ENCODE results near the gene FUBP3.

FUBP3 gene

GRCh38 chr9:130609163-130609562 is 29.8 kb downstream of the FUBP3 start:
- DNase-seq: no peak

GRCh38 chr9:130610862-130611707 is 31.7 kb downstream of the FUBP3 start:
- no peak for DNase-seq

- no peak for DNase-seq
Observed at GRCh38 chr9:130616451-130616850, 37.1 kb downstream of the FUBP3 start.

- no peak for DNase-seq
Observed at GRCh38 chr9:130623466-130623865, 44.1 kb downstream of the FUBP3 start.

DNA sequence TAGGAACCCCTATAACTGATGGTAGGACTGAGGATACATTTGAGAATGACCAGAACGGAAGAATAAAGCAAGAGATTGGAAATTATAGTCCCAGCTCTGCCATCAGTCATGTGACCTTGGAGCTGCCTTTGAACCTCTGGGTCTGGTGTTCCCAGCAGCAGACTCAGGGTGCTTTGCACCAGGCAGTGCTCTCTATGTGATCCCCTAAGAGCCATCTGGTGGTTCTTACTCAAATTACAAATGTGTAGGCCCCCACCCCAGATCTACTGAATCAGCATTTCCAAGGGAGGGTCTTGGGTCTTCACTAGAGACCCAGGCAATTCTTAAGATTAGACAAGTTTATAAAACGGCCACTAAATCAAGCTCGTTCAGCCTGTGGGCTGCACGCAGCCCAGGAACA is 44.8 kb downstream of the FUBP3 start:
- DNase-seq: no peak

- DNase-seq: no peak
Observed at GRCh38 chr9:130626249-130626996, 47.0 kb downstream of the FUBP3 start.

GRCh38 chr9:130627051-130627450 is 47.7 kb downstream of the FUBP3 start:
- no peak for DNase-seq

GRCh38 chr9:130627896-130628792 is 48.8 kb downstream of the FUBP3 start:
- no peak for DNase-seq

GRCh38 chr9:130629443-130630070 is 50.2 kb downstream of the FUBP3 start:
- DNase-seq: no peak

GRCh38 chr9:130630071-130630450 is 50.7 kb downstream of the FUBP3 start:
- DNase-seq: no peak

DNA sequence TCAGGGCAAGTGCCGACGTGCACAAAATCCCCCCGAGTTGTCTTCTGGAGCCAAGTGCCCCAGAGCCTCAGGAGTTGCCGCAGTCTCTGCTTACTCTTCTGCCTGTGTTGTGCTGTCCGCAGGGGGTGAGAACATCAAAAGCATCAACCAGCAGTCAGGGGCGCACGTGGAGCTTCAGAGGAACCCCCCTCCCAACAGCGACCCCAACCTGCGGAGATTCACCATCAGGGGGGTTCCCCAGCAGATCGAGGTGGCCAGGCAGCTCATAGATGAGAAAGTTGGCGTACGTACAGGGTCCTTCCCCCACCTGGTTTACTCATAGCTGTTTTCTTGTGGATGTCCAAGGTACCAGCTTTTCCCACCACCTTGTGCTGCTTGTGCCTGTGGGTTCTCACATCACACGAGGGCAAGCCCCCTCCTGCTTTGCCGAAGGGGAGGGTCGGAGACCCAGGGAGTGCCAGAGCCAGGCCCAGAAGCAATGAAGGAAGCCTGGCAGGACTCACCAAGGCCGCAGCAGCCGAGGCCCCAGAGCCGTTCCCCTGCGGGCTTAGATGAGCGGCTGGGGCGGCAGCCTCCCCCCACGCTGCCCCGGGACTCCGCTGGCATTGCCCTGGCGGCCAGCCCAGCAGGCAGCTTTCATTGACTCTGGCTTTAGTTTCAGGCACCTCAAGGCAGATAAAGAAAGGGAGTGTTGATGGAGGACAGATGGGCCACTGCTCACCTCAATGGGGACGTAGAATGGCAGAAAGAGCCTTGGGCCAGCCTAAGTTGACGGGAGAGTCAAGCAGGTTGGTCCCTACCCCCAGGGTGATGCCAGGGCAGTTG is 51.3 kb downstream of the FUBP3 start:
- no peak for DNase-seq

GRCh38 chr9:130631331-130632080 is 52.1 kb downstream of the FUBP3 start:
- DNase-seq: no peak

DNA sequence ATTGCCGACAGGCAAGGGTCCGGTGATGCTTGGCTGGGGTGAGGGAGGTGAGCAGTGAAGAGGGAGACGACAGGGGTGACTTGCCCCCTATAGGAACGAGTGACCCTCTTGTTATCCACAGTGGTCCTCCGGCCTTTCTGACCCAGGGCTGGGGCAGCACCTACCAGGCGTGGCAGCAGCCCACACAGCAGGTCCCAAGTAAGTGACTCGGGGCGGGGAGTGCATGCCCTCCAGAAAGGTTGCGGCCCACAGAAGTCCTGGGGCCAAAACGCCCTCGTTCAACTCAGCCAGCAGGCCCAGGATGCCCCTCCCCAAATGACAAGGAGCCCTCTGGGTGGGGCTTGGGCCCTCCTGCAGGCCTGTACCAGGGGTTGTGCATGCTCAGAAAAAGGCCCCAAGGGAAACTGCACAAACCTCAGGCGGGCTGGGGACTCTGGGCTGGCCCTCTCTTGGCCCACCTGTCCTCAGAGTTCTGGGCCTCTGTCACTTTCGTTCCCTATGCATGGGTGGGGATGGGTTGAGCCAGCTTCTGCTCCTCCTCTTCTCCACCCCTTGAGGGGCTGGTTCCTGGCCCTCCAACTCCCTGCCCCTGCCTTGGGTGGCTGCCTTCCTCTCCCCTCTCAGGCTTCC is 52.8 kb downstream of the FUBP3 start:
- DNase-seq: no peak

- no peak for DNase-seq
Observed at GRCh38 chr9:130632841-130633240, 53.5 kb downstream of the FUBP3 start.

DNA sequence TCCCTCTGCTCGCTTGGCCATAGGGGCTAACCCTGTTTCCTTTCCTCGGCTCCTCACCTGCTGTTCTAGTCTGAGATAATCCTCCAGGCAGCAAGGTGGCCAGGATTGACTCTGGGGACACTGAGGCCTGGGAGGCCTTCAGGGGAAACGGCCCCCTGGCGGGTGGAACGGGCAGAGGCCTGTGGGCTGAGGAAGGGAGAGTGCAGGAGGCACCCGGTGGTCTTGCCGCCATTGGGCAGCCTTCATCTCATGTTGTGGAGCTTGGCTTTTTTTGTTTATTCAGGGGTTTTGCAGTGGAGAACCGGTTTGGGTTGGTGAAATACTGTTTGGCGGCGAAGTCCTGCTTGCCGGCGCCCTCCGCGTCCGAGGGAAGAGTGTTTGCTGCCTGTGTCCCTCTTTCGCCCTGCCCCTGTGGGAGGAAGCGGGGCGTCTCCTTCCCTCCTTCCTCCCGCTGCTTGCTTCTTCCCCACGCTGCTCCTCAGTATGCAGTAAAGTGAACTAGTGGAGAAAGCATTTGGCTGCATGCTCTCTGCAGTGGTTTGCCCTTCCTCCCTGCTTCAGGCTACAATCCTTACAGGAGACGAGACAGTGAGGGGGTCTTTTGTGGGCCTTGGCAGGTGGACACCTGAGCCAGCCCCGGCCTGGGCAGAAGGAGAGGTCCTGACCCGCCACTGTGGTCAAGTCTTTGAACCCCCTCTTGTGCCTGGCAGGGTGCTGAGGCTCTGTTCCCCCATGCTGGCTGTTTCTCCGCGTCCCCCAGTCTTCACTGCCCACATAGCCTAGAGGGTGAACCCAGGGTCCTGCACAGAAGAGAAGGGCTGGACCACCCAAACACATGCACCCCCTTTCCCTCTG is 54.2 kb downstream of the FUBP3 start:
- DNase-seq: no peak

DNA sequence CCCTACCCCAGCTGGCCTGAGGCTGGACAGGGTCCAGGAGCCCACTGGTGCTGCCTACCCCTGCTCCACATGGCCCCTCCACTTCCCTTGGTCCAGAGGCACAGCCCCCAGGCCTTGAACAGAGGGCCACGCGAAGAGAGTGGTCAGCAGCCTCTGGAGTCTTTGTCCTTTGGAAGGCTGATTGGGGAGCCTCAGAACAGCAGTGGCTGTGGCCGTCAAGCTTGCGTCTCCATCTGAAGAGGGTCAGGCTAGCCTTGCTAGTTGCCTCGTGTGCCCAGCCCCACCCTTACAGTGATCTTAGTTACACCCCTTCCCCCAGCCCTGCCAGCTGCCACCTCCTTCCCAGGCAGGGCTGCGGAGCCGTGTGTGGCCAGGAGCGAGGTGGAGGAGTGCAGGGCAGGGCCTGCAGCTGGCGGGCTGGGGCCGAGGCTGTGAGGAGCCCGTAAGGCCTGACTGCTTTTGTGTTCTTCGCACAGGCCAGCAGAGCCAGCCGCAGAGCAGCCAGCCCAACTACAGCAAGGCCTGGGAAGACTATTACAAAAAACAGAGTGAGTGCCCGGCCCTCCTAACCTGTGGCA is 54.9 kb downstream of the FUBP3 start:
- DNase-seq: no peak

- DNase-seq: no peak
Observed at GRCh38 chr9:130634801-130635200, 55.4 kb downstream of the FUBP3 start.

DNA sequence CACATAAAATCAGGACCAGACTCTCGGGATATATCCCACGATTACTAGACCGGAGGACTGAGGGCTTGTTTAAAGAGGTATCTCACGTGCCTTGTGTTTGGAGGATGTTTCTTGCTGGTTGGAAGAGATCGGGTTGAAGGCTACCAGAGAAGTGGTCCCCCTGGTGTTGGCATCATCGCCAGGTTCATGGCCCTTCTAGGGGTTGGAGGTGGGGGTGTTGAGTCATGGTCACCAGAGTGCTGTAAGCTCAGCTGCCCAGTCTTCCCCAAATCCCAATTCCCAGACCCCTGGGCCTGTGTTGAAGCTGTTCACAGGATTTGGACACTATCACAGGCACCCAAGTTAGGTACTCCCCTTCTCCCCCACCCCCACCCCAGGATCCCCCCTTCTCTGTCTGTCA is 55.9 kb downstream of the FUBP3 start:
- no peak for DNase-seq
